Endodermal cell (in vitro differentiated cells): ENCODE measurements around the gene EPGN. TPM values are rescaled to one million over a fixed set of nuclear protein-coding genes. Genes with fewer than 3 reads are reported as not detected.
A peak's percentile ranks its signal among the peaks of the same experiment; 100 is the strongest.

ENCODE experiments used
- DNase-seq: peaks from one replicate; pipeline ENCODE4 v3.0.0-alpha.2; 2017
- H3K27ac ChIP-seq: 2 replicates; pipeline ENCODE4 v1.5.1; 2013; ENCODE audit warnings: mild to moderate bottlenecking, low read depth, low read length, moderate library complexity
- H3K27me3 ChIP-seq: 2 replicates; pipeline ENCODE4 v1.6.1; 2013; ENCODE audit warnings: mild to moderate bottlenecking, low read length, moderate library complexity; ENCODE audit not compliant: insufficient read depth, control insufficient read depth, poor library complexity, severe bottlenecking
- H3K36me3 ChIP-seq: 2 replicates; pipeline ENCODE4 v1.7.0; 2013; ENCODE audit warnings: mild to moderate bottlenecking, low read length, moderate library complexity; ENCODE audit not compliant: control insufficient read depth, insufficient read depth
- H3K4me1 ChIP-seq: one replicate; pipeline ENCODE4 v1.7.0; 2013; ENCODE audit warnings: low read length; ENCODE audit not compliant: control insufficient read depth, insufficient read depth
- H3K4me3 ChIP-seq: 2 replicates; pipeline ENCODE4 v1.5.1; 2013; ENCODE audit warnings: mild to moderate bottlenecking, low read length, moderate library complexity
- H3K9ac ChIP-seq: 2 replicates; pipeline ENCODE4 v1.6.1; 2013; ENCODE audit warnings: mild to moderate bottlenecking, low read length, moderate library complexity; ENCODE audit not compliant: poor library complexity, severe bottlenecking; ENCODE audit errors: extremely low read depth
- H3K9me3 ChIP-seq: 2 replicates; pipeline ENCODE4 v1.6.1; 2013; ENCODE audit warnings: mild to moderate bottlenecking, low read length, moderate library complexity; ENCODE audit not compliant: control insufficient read depth
- H3K27ac Mint-ChIP-seq: 2 replicates; pipeline ENCODE4 v1.8.0; 2020; ENCODE audit warnings: mixed read lengths
- H3K27me3 Mint-ChIP-seq: 2 replicates; pipeline ENCODE4 v1.8.0; 2021; ENCODE audit warnings: mild to moderate bottlenecking, mixed read lengths; ENCODE audit not compliant: insufficient read depth
- H3K36me3 Mint-ChIP-seq: 2 replicates; pipeline ENCODE4 v1.8.0; 2020; ENCODE audit warnings: low read depth, mixed read lengths
- H3K4me1 Mint-ChIP-seq: 2 replicates; pipeline ENCODE4 v1.8.0; 2020; ENCODE audit warnings: mixed read lengths
- H3K4me3 Mint-ChIP-seq: 2 replicates; pipeline ENCODE4 v1.8.0; 2020; ENCODE audit warnings: mild to moderate bottlenecking, moderate library complexity, mixed read lengths
- H3K9me3 Mint-ChIP-seq: 2 replicates; pipeline ENCODE4 v1.8.0; 2020; ENCODE audit warnings: mild to moderate bottlenecking, mixed read lengths
- CTCF ChIP-seq: fragments of 200-600 bp; sonication (generic); conservative IDR thresholded peaks from 2 replicates; pipeline ENCODE4 v1.5.0; 2021; ENCODE audit warnings: antibody characterized with exemption, mild to moderate bottlenecking
- WGBS, 2 experiments: methylation state at CpG; one replicate each; pipeline versions ENCODE4 v1.1.5 to v1.1.7; 2013; ENCODE audit warnings: missing lambda C conversion rate in 2 of 2, mixed read lengths in 1 of 2; ENCODE audit not compliant: insufficient coverage in 1 of 2, insufficient read length in 1 of 2; 5-methylcytosine and 5-hydroxymethylcytosine counted together
- total RNA-seq, 2 donors: library from RNA; stranded (reverse); fragmentation: NEBNext Ultra II Directional in 1 of 2; extraction: Animal tissue kit (Norgen Biotek cat#: 25700) in 1 of 2; gene quantifications; 2 replicates in 1 of 2; 3 replicates in 1 of 2; pipeline ENCODE4 v1.2.1, GENCODE V29; 2021

The EPGN gene
- total RNA-seq, 2 donors from 2014 or later = not detected

GRCh38 chr4:74318276-74318675 is 10.0 kb downstream of the EPGN start:
- TF ChIP-seq CTCF = no peak
- no peaks in the 10 kb centered on the region for H3K9me3 Mint-ChIP-seq
- peaks cover 3% of the 10 kb centered on the region for H3K4me1 ChIP-seq
- no peaks in the 10 kb centered on the region for H3K36me3 ChIP-seq
- 100% methylated on average over 1 of the region's 2 CpGs; no CpG with 5 or more reads in 1 of the 2 experiments for WGBS, 2 experiments
- no peak overlapping the region for H3K27ac Mint-ChIP-seq
- no peak overlapping the region for H3K4me3 ChIP-seq
- H3K9me3 ChIP-seq = no peaks in the 10 kb centered on the region
- H3K9ac ChIP-seq = no peak overlapping the region
- no peaks in the 10 kb centered on the region for H3K36me3 Mint-ChIP-seq
- H3K4me3 Mint-ChIP-seq = no peak overlapping the region
- no peaks in the 10 kb centered on the region for H3K27me3 Mint-ChIP-seq
- peaks cover 4% of the 10 kb centered on the region for H3K27me3 ChIP-seq
- no peak overlapping the region for H3K27ac ChIP-seq
- H3K4me1 Mint-ChIP-seq = peaks cover 8% of the 10 kb centered on the region
- no peak for DNase-seq

GRCh38 chr4:74319470-74319869 is 11.2 kb downstream of the EPGN start:
- Histone ChIP-seq H3K9ac (no peak overlapping the region), H3K27ac (no peak overlapping the region), H3K9me3 (no peaks in the 10 kb centered on the region), H3K4me3 (no peak overlapping the region), H3K36me3 (no peaks in the 10 kb centered on the region), H3K4me1 (peaks cover 3% of the 10 kb centered on the region), H3K27me3 (peaks cover 9% of the 10 kb centered on the region)
- Mint-ChIP-seq H3K9me3 (no peaks in the 10 kb centered on the region), H3K27ac (no peak overlapping the region), H3K27me3 (no peaks in the 10 kb centered on the region), H3K4me3 (no peak overlapping the region), H3K4me1 (peaks cover 13% of the 10 kb centered on the region), H3K36me3 (no peaks in the 10 kb centered on the region)
- DNase-seq = no peak
- no peak for TF ChIP-seq CTCF
- 91 to 92% methylated on average over 6 of the region's 6 CpGs for WGBS, 2 experiments

- H3K27me3 Mint-ChIP-seq = no peaks in the 10 kb centered on the region
- peak; percentile 84 for DNase-seq
- 39 to 48% methylated on average over 4 of the region's 4 CpGs for WGBS, 2 experiments
- no peak overlapping the region for H3K4me3 Mint-ChIP-seq
- no peaks in the 10 kb centered on the region for H3K36me3 Mint-ChIP-seq
- Histone ChIP-seq H3K27me3 (peaks cover 9% of the 10 kb centered on the region), H3K27ac (no peak overlapping the region), H3K36me3 (no peaks in the 10 kb centered on the region), H3K4me1 (no peaks in the 10 kb centered on the region), H3K4me3 (no peak overlapping the region), H3K9ac (no peak overlapping the region), H3K9me3 (no peaks in the 10 kb centered on the region)
- H3K4me1 Mint-ChIP-seq = peaks cover 14% of the 10 kb centered on the region
- peak overlapping the region; percentile 19 for H3K27ac Mint-ChIP-seq
- H3K9me3 Mint-ChIP-seq = no peaks in the 10 kb centered on the region
- peak; percentile 81 for TF ChIP-seq CTCF
Measured at GRCh38 chr4:74320559-74321118, 12.4 kb downstream of the EPGN start.
